GM21381 (cell line): ENCODE data around the gene C1QTNF12.

Experiments used
- ATAC-seq: cut with Tn5 transposase; IDR thresholded peaks from one replicate; pipeline ENCODE4 v1.9.1; 2021; ENCODE audit warnings: mild to moderate bottlenecking, moderate library complexity; ENCODE audit not compliant: unreplicated experiment

The C1QTNF12 gene

DNA sequence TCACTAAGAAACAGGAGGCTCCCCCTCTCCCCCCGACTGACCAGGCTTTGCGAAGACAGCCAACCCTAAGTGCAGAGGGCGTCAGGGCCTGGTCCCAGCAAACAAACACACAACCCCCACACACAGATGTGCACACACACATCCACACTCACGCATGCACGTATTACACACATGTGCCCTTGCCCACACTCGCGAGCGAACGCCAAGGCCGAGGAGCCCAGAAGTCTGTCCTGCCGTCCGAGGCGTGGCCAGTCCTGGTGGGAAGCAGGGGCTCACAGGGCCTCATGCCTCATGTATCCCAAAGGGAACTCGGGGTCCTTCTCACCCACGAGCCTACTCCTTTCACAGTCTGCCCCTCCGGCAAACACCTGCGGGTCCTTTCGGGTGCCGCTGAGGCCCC lies 16.8 kb downstream of the C1QTNF12 start:
- ATAC-seq = no peak

DNA sequence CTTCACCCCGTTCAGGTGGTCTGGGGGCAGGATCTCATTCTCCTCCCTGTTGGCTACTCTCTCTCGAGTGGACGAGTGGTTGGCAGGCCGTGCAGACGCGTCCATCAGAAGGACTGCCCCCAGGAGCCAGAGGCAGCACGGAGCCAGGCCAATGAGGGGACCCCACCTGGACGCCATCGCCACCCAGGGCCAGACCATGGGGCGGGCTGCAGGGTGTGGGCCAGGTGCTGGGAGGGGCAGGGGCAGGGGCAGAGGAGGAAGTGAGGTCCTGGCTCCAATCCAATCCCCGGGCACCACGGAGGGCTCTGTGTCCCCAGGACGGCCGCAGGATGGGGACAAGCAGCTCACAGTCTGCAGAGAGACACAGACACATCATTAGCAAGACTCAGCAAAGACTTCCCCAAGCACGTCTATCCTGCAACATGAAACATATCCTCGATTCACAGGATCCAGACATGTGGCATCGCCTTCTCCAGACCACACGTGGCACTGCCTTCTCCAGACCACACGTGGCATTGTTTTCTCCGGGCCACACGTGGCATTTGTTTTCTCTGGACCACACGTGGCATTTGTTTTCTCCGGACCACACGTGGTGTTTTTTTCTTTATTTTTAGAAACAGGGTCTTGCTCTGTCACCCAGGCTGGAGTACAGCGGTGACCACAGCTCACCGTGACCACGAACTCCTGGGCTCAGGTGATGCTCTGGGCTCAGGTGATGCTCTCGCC lies 17.8 kb downstream of the C1QTNF12 start:
- no peak for ATAC-seq

DNA sequence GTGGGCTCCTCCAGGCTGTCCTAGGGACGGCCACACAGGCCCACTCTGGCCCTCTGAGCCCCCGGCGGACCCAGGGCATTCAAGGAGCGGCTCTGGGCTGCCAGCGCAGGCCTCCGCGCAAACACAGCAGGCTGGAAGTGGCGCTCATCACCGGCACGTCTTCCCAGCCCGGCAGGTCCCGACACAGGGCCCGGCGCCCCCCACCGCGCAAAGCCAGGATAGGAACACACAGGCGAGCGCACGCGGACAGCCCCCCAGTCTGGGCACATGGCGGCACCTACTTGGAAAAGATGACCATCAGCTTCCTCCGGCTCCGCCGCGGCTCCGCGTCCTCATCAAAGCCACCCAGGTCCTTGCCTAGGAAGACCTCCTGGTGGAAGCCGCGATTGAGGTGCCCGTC lies 18.3 kb downstream of the C1QTNF12 start:
- no peak for ATAC-seq

DNA sequence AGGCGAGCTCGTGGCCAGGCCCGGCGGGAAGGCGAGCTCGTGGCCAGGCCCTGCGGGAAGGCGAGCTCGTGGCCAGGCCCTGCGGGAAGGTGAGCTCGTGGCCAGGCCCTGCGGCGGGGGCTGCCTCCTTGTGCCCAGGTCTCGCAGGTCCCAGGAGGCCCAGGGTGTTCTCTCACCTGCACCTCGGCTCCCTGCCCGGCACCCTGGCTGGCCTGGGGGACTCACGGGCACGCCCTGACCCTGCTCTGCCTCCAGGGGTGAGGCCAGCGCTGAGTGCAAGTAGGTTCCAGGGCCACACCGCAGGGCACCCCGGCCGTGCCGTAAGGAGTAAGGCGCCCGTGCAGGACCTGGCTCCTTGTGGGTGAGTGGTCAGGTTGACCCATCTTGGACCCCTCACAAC lies 19.1 kb downstream of the C1QTNF12 start:
- no peak for ATAC-seq

DNA sequence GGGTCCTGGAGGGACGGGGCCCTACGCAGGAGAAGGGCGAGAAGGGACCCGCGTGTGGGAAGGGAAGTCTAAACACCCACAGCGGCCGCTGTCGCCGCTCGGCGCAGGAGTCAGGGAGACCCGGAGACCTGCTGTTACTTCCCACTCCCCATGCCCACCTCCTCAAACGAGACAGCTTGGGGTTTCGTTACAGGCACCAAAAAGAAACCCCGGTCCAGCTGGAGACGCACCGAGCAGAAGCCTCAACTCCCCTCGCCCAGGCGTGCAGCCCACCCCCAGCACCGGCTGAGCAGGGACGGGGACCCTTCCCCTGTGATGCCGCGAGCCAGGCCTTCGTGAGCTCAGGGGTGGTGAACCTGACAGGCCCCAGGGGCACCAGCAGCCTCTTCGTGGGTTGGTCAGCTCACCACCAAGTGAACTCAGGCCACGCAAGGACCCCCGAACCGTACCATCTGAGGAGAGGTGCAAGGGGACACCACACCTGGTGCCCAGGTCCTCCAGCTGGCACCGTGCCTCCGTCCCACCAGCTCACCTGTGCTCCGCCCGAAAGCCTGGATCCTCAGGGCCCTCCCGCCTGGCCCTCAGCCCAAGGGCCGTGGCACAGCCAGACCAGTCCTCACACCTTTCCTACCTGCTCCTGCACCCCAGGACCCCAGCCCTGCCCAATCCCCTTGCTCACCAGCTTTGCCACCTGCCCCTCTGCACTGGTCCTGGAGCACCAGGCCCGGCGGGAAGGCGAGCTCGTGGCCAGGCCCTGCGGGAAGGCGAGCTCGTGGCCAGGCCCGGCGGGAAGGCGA lies 19.8 kb downstream of the C1QTNF12 start:
- no peak for ATAC-seq

DNA sequence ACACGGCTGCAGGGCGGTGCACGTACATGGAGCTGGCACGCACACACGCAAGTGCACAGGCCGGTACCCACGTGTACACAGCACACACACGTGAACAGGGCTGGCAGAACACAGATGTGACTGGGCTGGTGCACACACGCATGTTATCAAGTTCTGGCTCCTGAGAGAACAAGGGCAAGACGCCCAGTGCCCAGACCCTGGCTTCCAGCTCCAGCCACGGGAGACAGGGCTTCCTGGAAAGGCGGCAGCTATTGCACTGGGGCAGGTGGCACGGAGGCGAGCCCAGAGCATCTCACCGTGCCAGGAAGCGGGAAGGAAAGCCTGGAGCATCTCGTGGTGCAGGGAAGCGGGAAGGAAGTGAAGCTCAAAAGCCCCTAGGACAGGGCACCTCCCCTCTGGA lies 20.6 kb downstream of the C1QTNF12 start:
- no peak for ATAC-seq

DNA sequence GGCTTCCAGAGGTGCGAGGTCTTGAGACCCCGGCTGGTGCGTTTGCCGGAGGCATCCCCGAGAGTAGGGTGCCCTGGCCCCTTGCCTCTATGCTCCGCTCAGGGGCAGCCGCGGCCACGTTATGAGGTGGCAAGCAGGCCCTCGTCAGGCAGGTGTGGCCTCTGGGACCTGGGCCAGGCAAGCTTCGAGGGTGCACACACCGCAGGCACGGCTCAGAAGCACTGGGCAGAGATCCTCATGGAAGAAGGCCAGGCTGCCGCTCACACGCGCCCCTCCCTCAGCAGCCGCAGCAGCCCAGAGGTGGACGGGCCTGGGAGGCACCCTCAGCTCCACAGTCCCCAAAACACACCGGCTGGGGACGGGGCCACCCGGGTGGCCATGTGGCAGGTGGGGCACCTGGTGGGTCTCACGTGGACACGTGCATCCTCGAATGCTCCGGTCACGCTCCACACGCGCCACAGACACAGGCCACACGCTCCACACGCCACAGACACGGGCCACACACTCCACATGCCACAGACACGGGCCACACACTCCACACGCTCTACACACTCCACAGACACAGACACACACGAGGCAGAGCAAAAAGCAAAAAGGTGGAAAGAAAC lies 21.2 kb downstream of the C1QTNF12 start:
- ATAC-seq = no peak

DNA sequence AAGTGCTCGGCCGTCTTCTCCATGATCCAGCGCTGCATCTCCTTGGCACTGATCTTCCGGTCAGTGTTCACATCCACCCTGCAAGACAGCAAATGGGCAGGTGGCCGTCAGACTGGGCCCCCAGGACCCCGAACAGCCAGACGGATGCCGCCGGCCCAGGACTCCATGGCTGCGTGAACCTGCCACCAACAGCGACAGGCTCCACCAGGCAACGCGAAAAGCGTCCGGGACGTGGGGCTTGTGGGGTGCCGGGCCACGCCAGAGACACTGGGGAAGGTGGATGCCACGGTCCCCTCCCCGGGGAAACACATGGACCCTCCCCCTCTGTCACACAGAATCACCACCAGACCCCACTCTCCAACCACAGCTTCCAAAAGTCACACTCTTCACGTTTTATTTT lies 22.6 kb downstream of the C1QTNF12 start:
- ATAC-seq = no peak

DNA sequence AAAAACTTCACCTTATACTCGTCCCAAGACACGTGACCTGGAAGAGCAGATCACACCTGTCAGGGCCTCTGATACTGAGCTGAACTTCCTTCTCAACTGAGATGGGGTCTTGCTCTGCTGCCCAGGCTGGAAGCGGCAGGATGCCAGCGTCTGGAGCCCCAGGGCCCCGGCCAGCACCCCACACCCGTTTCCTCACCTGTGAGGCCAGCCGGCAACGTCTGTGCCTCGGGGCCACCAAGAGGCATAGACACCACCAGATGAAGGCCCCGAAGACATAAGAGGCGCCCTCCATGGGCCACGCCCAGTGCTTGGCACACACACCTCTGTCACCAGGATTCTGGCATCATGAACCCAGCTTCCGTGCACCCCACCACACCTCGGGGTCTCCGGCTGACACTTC lies 23.2 kb downstream of the C1QTNF12 start:
- no peak for ATAC-seq

DNA sequence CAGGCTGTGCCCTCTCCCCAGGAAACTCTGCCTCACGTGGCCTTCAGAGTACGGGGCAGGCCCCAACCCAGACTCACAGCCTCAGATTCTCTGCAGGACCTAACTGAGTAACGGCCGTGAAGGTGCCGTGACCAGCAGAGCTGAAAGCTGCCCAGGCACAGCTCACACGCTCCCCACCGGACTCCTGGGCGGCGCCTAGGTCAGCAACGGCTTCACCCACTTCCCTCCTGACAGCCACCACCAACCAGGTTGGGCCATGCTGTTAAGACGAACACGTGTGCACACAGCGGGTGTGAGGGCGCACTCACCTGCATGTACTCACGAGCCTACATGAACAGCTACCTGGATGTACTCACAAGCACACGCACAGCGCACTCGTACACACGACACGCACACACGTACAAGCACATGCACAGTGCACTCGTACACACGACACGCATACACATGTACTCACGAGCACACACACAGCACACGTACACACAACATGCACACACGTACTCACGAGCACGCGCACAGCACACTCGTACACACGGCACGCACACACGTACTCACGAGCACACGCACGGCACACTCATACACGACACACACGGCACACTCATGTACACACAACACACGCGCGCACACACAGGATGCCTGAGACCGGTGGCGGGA lies 23.8 kb downstream of the C1QTNF12 start:
- no peak for ATAC-seq

DNA sequence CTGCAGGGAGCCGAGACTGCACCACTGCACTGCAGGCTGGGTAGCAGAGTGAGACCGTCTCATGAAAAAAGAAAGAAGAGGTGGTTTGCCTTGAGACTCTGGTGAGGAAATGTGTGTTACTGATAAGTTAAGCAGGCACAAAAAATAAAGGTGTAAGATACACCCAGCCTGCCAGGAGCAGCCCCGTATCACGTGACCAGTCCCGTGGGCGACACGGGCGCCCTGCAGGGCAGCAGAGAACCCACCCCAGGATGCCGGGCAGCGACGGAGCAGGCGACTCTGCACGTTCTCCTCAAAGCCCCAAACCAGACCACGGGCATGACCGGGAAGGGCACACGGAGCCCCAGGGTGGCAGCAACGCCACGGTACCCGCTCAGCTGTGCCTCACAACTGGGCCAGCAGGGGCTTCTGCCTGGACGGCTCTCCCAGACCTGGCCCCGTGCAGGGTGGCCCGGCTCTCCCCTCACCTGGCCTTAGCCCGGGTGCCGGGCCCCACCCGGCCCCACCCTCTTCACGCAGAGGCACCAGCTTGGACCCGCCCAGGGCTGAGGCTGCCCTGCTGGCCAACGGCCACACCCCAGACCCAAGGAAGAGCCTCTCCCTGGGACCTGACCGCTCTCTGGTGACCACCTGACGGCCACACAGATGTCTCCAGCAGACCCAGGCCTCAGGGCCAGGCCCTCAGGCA lies 24.5 kb downstream of the C1QTNF12 start:
- no peak for ATAC-seq

DNA sequence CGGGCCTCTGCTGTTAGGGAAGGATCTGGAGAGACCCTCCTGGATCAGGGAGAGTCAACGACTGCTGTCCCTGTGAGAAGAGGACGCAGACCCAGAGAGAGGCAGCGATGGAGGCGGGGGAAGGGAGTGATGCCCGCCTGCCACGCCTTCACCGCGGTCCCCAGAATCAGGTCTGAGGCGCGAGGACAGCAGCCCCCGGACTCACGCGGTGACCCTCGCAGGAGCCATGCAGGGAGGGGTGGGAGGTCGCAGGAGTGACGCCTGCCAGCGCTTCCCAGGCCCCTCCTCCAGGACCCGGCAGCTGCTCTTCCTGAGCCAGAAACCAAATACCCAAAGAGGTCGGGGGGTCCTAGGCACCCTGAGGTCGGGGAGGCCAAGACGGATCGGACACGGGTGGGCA lies 26.3 kb downstream of the C1QTNF12 start:
- ATAC-seq = no peak

DNA sequence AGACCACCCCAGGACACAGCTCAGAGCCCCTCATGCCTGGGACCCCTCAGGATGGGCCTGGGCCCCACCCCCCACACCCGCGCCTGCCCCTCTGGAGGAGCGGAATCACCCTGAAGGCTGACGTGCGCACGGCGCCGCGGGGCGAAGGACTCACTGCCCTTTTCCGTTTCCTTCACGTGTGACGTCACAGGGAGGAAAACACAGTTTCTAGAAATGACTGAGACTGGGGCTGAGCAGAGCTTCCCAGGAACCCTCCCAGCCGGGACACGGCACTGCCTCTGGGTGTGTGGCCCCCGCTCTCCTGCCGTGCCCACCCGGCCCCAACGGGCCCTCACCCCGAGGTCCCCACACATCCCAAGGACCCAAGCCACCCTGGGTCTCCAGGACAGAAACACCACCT lies 27.2 kb downstream of the C1QTNF12 start:
- ATAC-seq = no peak

DNA sequence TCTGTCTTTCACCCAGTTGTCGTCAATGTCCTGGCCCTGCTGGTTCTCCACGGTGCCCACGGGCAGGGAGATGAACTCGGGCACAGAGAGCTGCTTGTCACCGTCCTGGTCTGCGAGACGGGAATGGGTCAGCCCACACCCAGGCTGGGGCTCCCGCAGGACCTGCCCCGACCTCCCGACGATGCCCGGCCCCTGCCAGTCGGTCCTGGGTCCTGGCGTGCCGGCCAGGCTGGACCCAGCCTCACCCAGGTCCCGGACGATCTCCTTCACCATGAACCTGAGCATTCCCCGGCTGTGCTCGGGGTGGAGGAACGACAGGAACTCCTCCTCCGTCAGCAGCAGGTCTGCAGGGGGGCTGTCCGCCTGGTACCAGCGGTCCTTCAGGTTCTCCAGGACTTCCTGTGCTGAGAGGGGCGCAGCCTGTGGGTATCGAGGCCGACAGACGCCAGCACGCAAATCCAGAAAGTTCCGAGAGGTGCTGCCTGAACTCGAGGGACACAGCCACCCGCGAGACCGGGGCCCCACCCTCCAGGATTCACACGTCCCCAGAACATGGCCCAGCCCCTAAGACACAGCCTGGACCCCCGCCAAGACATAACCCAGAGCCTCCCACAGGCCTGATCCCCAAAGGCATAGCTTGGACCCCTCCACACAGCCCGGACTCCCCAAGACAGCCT lies 27.9 kb downstream of the C1QTNF12 start:
- no peak for ATAC-seq

DNA sequence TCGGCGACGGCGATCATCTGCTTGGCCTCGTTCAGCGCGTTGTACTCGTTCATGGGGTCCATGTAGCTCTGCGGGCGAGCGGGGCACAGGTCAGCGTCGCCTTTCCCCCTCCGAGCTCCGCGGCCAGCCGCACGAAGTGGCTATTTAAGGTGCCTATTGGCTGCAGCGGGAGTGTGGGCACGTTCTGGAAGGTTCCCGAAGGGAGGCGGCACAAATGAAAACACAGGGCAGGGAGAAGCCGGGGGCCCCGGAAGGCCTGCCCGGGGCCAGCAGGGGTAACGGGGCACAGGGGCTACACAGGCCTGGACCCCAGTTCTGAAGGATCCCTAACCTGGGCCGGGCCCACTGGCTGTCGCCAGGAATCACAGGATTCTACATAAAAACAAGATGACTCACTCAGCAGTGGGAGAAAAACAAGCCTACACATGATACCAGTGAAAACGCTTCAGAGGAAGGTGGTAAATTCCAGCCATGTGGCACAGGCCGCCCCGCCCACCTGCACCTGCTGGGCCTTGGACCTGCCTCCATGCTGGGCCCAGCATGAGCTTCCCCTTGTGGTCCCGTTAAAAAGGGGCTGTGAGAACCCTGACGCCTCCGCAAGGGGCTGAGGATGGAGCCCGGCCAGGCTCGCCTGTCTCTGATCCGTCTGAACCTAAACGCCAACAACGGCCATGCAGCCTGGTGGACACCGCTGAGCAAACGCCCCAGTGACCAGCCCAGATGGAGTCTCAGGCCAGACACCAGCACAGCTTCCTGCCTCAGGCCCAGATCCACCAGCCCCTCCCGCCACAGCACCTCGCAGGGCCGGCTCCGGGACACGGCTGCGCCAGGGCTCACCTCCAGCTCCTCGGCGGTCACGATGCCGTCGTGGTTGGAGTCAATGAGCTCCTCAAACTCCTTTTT lies 28.6 kb downstream of the C1QTNF12 start:
- no peak for ATAC-seq

DNA sequence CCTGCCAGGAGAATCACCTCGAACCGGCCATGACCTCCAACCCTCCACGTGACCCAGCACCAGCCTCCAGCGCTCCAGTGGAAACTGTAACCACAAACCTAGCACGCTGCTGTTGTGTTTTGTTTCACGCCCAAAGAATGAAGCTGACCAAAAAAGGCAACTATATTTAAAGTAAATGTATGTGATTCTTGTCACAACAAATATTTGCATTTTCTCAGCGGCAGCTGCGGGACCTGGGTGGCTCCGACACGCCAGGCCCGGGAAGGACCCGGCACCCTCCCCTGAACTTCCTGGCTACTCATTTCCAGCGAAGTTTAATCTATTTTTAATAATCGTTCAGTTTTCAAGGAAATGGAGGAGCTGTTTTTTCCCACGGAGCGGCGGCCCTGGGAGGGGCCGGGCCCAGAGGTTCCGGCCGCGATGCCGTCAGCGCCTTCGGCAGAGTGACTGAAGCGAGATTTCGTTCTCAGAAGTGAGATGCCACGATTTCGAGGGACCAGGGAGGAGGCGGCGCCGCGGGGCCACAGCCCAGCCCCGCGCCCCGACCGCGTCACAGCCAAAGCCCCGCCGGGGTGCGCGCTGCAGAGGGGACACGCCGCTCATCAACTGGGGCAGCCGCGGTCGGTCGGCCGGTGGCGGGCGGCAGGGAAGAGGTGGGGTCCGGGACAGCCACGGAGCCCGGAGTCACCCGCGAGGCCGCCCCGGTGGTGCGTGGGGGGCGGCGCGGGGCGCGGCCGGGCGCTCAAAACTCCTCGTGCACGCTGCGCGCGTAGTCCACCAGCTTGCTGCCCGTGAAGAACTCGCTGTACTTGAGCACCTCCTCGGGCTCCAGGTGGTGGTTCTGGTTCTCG lies 29.5 kb downstream of the C1QTNF12 start:
- no peak for ATAC-seq

DNA sequence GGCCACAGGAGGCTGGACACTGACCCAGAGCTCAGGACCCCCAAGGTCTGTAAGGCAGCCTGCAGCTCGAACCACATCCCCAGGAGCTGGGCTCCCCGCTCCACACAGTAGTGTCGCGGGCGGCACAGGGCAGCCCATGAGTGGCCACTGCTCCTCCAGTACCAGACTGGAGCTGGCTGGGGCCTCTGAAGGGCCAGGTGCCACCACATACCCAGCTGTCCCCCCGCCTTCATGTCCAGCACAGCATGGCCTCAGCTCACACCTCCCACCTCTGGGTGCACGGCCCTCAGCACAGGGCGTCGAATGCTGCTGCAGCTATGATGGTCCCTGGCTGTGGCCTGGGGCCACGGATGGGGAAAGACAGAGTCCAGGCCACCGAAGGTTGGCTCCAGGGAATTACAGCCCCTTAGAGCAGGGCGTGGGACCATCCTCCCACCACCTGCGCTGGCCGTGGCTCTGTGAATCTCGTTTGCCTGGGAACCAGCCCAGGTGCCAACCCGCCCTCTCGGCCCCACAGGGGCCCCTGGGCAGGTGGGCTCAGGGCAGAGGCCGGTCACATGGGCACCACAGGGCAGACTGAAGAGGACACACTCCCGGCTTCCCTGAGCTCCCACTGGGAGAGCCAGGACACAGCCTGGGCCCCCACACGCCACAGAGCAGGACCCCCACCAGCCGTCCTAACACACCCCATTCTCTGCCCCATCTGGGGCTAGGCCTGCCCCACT lies 30.5 kb downstream of the C1QTNF12 start:
- ATAC-seq = no peak
